HUDEP-2 (cell line): ENCODE data around the gene TBC1D21.
A peak's percentile ranks its signal among the peaks of the same experiment; 100 is the strongest.
"Not testable (repeated sequence)": the region's sequence is repeated elsewhere in the genome, so short reads cannot be mapped to it uniquely, and the experiment has no call there.

Experiments
- DNase-seq, 76 experiments: peaks; one replicate each; lab custom pipeline; 2025; ENCODE audit not compliant: unreplicated experiment in 76 of 76; lab: John Stamatoyannopoulos, UW

The TBC1D21 gene

DNA sequence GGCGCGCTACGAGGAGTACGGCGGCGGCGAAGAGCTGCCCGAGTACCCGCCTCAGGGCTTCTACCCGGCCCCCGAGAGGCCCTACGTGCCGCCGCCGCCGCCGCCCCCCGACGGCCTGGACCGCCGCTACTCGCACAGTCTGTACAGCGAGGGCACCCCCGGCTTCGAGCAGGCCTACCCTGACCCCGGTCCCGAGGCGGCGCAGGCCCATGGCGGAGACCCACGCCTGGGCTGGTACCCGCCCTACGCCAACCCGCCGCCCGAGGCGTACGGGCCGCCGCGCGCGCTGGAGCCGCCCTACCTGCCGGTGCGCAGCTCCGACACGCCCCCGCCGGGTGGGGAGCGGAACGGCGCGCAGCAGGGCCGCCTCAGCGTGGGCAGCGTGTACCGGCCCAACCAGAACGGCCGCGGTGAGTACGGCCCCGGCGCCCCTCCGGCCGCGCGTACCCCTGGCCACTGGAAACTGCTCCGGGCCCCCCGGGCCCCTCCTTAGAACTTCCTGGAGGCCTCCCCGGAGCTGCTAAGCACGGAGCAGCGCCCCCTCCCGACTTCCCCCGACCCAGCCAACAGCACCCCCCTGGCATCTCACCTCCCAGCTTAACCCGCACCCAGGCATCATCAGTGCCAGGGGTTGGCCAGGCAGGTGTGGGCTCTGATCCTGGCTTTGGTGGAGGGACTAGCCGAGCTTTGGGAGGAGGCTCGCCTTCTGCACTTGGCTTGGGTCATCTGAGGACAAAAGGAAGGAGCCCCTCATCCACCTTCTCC, 54.3 kb downstream of the TBC1D21 start:
- peak in 4 of 76 experiments; percentile 5 to 10 (median 7) for DNase-seq

DNA sequence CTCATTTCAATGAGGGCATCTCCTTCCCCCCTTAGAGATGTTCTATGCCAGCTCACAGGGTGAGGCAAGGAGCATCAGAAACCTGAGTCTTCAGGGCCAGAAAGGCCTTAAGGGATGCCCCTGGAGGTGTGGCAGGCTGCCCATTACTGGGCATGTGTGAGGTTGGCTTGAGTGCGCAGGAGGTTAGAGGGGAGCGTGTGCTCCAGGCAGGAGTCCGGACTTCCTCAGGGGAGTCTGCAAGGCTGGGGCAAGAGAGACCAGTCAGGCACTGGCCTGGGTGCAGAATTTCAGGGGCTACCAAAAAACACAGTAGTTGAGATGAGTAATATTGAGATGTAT, 54.8 kb downstream of the TBC1D21 start:
- no peak for DNase-seq

- DNase-seq, result no peak
Observed at GRCh38 chr15:73928971-73929627, 55.7 kb downstream of the TBC1D21 start.

GRCh38 chr15:73930371-73930770, 57.0 kb downstream of the TBC1D21 start:
- DNase-seq, result no peak

DNA sequence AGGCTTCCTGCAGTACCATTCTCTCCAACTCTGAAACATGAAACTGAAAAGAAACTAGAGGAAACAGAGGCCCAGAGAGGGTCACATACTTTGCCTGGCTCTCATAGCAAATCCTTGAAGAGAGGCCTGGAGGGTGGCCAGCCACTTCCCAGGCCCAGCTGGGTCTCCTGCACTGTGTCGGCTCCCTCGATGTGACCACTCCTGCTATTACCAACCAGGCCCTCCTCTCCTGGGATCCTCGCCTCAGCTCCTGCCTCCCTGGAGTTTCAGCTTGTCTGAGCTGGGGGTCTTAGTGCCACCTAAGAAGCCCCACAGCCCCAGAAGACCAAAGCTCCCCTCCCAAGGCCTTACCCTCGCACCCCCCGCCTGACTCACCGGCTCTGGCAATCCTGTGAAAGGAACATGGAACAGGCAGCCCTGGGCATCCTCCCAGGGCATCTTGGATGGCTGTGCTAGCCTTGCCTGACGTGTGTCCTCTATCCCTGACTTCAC, 57.5 kb downstream of the TBC1D21 start:
- DNase-seq, result no peak

GRCh38 chr15:73931441-73931840, 58.1 kb downstream of the TBC1D21 start:
- DNase-seq, result no peak

- no peak for DNase-seq
Observed at GRCh38 chr15:73932381-73933191, 59.2 kb downstream of the TBC1D21 start.

DNA sequence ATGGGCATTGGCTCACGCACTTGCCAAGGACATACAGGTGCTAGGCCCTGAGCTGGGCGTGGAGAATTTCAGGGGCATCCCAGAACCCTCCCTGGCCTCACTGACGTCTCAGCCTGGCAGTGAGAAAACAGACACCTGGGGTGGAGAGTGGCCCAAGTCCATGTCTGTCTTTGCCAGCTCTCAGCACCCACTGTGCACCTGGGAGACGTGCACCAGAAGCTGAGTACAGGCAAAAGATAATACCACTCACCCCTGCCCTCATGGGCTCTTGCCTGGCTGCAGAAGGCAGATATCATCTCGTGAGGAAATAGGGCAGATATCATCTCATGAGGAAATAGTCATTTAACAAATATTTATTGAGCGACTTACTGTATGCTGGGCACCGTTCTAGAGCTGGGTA, 60.9 kb downstream of the TBC1D21 start:
- DNase-seq, result no peak

- DNase-seq, result no peak
Observed at GRCh38 chr15:73935547-73935946, 62.2 kb downstream of the TBC1D21 start.

GRCh38 chr15:73936181-73936580, 62.8 kb downstream of the TBC1D21 start:
- DNase-seq, result no peak

DNA sequence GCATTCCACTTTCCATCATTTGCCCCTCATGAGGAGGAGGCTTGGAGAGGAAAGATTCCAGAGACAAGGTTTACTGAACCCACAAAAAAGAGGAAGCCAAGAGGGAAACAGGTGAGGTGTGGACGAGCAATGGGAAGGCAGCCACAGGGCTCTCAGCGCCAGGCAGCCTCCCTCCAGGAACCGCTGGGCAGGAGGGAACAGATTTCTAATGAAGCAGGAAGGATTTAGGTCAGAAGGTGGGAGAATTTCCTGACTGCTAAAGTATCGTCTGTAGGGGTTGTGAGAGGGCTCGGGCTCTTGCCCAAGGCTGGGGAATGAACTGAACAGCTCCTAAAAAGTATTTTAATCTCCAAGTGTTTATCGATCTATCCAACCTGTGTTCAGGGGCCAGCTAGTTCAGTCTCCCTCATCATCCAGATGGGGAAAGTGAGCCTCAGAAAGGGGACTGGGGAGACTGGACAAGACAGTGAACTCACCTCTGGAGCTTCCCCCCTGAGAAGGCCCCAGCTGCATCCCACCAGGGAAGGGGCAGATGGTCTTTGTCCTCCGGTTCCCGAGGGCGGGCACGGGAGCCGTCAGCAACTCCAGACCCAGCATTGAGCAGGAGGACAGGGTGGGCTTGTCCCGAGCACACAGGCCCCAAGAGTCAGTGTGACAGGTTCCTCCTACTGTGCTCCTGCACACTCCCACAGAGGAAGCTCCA, 63.4 kb downstream of the TBC1D21 start:
- DNase-seq, result no peak

- DNase-seq, result no peak
Observed at GRCh38 chr15:73937296-73937695, 63.9 kb downstream of the TBC1D21 start.

GRCh38 chr15:73937726-73938125, 64.4 kb downstream of the TBC1D21 start:
- no peak for DNase-seq

DNA sequence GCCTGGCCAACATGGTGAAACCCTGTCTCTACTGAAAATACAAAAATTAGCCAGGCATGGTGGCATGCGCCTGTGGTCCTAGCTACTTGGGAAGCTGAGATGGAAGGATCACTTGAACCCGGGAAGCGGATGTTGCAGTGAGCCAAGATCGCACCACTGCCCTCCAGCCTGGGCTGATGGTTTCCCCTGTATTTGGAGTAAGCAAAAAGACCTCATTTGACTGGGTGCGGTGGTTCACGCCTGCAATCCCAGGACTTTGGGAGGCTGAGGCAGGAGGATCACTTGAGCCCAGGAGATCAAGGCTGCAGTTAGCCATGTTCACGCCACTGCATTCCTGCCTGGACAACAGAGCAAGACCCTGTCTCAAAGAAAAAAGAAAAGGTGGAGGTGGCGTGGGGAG, 65.2 kb downstream of the TBC1D21 start:
- DNase-seq, result not testable (repeated sequence)
